GM10266 (cell line): ENCODE measurements around the gene EIF4EBP2.
A peak's percentile ranks its signal among the peaks of the same experiment; 100 is the strongest.

ENCODE experiments used
- DNase-seq: peaks from one replicate; pipeline ENCODE4 v3.0.0; 2012; ENCODE audit errors: extremely low spot score
- TF ChIP-seq, protein P1 (sequence below): IDR thresholded peaks from 2 replicates; pipeline ENCODE4 v1.5.1; 2012; ENCODE audit warnings: mild to moderate bottlenecking, low read depth; ENCODE audit not compliant: control insufficient read depth, insufficient read depth; ENCODE audit errors: missing control alignments

Gene EIF4EBP2

DNA sequence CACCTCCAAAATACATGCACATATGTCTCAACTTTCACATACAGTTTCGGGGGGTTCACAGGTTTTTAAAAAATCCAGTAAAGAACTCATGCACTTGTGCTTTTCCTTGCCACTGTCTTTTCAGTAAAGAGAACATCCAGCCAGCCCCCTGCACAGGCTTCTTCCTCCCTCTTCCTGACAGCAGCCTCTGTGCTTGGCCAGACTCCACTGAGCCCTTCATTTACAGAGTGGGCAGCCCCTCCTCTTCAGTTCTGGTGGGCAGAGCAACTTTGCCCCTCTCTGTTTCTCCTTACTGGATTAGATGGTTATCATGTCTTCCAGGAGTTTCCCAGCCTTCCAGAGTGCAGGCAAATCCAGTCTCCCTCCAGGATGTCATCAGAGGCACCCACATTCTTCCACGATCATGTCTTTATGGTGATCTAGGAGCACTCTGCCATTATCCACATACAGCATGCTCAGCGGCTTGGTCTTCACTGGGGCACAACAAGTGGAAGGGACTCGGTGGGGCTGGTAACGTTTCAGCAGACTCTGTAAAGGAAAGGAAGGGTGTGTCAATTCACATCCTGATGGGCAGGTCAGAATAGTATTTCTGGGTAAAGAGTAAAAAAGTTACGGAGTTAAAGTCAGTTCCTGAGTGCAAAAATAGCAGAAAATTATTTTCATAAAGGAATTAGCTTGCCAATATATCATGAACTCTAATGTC, 28.8 kb downstream of the EIF4EBP2 start:
- TF ChIP-seq, protein P1, sequence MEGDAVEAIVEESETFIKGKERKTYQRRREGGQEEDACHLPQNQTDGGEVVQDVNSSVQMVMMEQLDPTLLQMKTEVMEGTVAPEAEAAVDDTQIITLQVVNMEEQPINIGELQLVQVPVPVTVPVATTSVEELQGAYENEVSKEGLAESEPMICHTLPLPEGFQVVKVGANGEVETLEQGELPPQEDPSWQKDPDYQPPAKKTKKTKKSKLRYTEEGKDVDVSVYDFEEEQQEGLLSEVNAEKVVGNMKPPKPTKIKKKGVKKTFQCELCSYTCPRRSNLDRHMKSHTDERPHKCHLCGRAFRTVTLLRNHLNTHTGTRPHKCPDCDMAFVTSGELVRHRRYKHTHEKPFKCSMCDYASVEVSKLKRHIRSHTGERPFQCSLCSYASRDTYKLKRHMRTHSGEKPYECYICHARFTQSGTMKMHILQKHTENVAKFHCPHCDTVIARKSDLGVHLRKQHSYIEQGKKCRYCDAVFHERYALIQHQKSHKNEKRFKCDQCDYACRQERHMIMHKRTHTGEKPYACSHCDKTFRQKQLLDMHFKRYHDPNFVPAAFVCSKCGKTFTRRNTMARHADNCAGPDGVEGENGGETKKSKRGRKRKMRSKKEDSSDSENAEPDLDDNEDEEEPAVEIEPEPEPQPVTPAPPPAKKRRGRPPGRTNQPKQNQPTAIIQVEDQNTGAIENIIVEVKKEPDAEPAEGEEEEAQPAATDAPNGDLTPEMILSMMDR: no peak
- DNase-seq: no peak

DNA sequence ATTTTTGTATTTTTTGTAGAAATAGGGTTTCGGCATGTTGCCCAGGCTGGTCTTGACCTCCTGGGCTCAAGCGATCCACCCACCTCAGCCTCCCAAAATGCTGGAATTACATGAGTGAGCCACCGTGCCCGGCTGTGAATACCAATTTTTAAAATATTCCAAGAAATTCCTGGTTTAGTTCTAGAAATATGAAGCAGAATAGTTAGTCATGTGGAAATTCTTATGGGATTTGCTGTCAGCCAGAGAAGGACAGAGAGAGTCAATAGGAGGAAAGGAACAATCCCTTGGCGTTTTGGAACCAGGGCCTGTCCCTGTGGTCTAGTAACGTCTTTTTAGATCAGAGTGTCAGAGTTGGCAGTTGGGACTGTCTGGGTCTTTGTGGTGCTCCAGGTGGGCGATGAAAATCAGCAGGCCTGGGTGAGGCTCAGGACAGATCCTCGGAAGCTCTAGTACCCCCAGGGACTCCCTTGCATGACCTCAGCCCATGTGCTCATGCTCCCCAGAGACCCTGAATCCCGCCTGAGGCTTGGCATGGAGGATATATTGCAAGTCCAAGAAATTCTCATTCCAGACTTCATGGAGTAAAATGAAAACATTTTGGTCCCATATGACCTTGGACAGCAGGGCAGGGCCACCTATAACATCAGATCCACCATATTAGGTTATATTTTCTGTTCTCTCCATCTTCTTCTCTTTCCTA, 29.8 kb downstream of the EIF4EBP2 start:
- no peak for DNase-seq
- TF ChIP-seq, protein P1: no peak

DNA sequence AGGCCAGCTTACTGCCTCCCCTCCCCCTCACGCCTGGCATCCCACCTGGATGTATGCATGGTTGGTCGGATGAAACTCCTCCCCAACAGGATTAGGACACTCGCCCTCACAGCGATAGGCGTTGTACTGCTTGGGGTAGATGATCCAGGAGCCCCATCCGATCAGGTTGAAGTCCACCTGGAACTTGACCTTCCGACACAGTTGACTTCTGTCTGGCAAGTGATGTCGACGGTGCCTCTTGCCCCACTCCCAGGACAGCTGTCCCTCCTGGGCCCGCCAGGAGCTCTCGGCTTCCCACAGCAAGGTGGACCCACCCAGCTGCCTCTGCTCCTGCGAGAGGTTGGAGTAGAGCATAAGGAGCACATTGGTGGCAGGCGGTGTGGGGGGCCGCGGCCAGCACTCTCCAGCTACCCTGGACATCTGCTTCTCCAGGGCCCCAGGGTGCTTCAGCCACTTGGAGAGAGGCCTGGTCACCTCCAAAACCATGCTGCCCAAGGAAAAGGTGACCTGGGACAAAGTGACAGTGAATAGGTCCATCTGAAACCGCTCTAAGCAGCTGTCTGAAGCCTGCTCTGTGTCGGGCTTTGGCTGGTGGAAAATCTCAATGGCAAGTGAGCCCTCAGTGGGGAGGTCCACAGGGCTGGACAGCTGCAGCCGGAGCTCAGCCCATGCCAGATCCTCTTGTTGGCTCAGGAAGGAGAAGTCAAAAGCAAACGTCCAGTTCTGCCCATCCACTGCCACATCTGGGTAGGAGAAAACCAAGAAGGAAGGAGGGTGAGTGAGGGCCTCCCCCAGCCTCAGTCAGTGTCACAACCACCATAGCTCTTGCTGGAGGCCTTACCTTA, 31.5 kb downstream of the EIF4EBP2 start:
- TF ChIP-seq, protein P1: no peak
- DNase-seq: no peak

DNA sequence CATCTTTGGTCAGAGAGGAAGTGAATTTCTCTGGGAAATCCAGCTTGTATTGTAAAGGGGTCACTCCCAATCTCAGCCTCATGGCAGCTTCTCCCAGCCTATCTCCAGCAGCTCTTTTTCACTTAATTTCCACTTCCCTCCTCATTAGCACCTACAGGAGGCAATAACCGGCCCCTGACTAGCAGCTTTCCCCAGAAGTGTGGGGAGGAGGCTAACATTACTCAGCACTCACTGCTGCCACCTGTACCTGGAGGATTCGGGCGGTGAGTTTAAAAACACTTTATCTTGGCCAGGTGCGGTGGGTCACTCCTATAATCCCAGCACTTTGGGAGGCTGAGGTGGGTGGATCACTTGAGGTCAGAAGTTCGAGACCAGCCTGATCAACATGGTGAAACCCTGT, 33.8 kb downstream of the EIF4EBP2 start:
- TF ChIP-seq, protein P1: no peak
- no peak for DNase-seq

DNA sequence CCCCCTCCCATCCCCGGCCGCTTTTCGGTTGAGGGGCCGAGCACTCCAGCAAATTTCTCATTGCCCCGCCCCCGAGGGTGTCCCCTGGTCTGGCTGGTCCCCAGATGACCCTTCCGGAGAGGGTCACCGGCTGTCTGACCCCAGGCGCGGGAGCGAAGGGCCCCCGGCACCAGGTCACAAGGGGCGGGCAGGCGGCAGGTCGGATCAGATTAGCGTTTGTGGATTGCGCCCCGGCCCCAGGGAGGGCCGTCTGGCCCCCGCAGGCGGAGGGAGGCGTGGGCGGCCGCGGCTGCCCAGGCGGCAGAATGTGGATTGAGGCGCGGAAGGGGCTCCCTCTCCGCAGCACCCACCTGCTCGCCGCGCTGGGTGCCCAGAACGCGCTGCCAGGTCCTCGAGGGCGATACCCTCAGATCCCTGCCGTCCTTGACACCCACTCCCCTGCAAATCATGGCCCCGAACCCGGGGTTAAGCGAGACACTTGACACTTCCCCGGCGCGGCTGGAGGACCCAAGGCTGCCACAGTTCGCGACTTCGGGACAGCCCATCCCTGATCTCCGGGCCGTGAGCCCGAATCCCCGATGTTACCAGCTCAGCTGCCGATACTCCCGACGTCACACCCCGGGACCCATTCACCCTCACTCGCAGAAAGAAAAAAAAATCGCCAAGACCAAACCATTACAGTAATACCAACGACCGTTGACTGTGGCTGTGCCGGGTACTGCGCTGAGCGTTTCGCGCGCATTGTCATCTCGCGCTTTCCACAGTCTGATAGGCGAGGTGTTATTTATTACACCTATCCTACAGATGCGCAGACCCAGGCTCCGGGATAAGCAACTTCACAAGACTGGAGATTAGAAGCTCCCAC, 36.6 kb downstream of the EIF4EBP2 start:
- TF ChIP-seq, protein P1: no peak
- peak; percentile 38 for DNase-seq

DNA sequence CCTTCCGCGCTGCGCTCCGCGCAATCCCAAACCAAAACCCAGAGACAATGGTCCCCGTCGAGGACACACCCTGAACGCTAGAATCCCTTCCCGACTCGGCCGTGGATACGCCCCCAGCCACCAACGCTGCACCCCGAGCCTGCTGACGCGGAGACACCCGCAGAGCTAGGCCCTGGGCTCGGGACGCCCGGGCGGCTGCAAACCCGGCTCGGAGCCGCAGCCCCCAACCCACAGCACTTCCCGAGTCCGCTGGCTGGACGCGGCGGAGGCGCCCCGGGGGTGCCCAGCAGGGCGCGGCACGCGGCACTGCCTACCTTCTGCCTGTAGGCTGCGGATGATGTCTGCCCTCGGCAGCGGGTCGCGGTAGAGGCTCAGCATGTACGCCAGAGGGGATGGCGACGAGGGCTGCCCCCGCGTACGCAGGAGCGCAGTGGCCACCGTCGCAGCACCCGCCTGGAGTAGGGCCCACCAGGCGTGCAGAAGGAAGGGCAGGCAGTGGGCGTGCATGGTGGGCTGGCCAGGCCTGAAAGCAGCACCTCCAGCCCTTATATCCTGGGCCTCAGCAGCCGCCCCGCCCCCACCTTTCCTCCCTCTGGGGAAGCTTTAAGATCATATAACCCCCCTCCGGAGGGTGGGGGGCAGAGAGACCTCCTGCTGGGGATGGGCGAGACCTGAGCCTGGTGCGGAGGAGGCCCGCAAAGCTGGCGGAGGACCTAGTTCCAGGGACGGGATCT, 37.4 kb downstream of the EIF4EBP2 start, which contains the start of gene NODAL:
TSS of gene NODAL (minus strand) at position 521 of the 734 bp plus-strand sequence. CDS start at position 507, 14 bp downstream.
- TF ChIP-seq, protein P1: no peak
- peak; percentile 24 for DNase-seq
